Suprapubic skin (tissue), 4 donors: ENCODE data around the gene AQP9. TPM values are rescaled to one million over a fixed set of nuclear protein-coding genes. Genes with fewer than 3 reads are reported as not detected.

Experiments used
- DNase-seq, 2 donors: peaks; one replicate each; pipeline ENCODE4 v3.0.0-alpha.2; 2019; ENCODE audit warnings: low spot score in 2 of 2
- H3K27ac ChIP-seq: fragments of 200-600 bp; sonication (generic); one replicate; pipeline ENCODE4 v1.5.1; 2019
- H3K27me3 ChIP-seq: fragments of 200-600 bp; sonication (generic); one replicate; pipeline ENCODE4 v1.5.1; 2019
- H3K36me3 ChIP-seq: fragments of 200-600 bp; sonication (generic); one replicate; pipeline ENCODE4 v1.5.1; 2019
- H3K4me1 ChIP-seq: fragments of 200-600 bp; sonication (generic); one replicate; pipeline ENCODE4 v1.5.1; 2019
- H3K4me3 ChIP-seq: fragments of 200-600 bp; sonication (generic); one replicate; pipeline ENCODE4 v1.5.1; 2019; ENCODE audit warnings: mild to moderate bottlenecking
- H3K9me3 ChIP-seq: fragments of 200-600 bp; sonication (generic); one replicate; pipeline ENCODE4 v1.5.1; 2019
- CTCF ChIP-seq, 2 donors: fragments of 200-600 bp in 1 of 2; fragments of 450-650 bp in 1 of 2; sonication (generic) in 1 of 2; IDR thresholded peaks; one replicate each; pipeline ENCODE4 v1.5.1; 2016 to 2019; ENCODE audit warnings: antibody characterized with exemption in 2 of 2, mild to moderate bottlenecking in 1 of 2, moderate library complexity in 1 of 2
- EP300 ChIP-seq: sonication (generic); formaldehyde crosslinking; IDR thresholded peaks from one replicate; pipeline ENCODE4 v1.6.1; 2017; ENCODE audit warnings: antibody characterized with exemption
- POLR2A ChIP-seq, 2 donors: fragments of 450-650 bp; IDR thresholded peaks; one replicate each; pipeline ENCODE4 v1.6.1; 2017; ENCODE audit warnings: antibody characterized with exemption in 2 of 2, mild to moderate bottlenecking in 2 of 2, moderate library complexity in 2 of 2
- POLR2AphosphoS5 ChIP-seq, 3 donors: sonication (generic); formaldehyde crosslinking; IDR thresholded peaks; one replicate each; pipeline ENCODE4 v1.6.1; 2017; ENCODE audit warnings: antibody characterized with exemption in 3 of 3
- WGBS: methylation state at CpG from one replicate; pipeline ENCODE4 v1.1.5; 2018; 5-methylcytosine and 5-hydroxymethylcytosine counted together
- total RNA-seq, 4 donors: library from RNA; depleted of rRNA; stranded (reverse); fragments of >200 nt; gene quantifications; one replicate each; pipeline ENCODE4 v1.1.0, GENCODE V29; 2016

AQP9 gene
- total RNA-seq, 4 donors from 2014 or later = 7.6 to 49.0 (median 32.7) TPM

GRCh38 chr15:58125333-58125732 is 12.8 kb upstream of the AQP9 start:
- Histone ChIP-seq H3K36me3 (no peaks in the 10 kb centered on the region), H3K9me3 (no peaks in the 10 kb centered on the region), H3K4me3 (no peak overlapping the region), H3K27me3 (no peaks in the 10 kb centered on the region), H3K4me1 (no peaks in the 10 kb centered on the region), H3K27ac (no peak overlapping the region)
- no peak for TF ChIP-seq POLR2AphosphoS5 (IDR thresholded peaks at IDR 0.05)
- no peak for TF ChIP-seq POLR2A (IDR thresholded peaks at IDR 0.05)
- TF ChIP-seq EP300 = no peak
- no peak for TF ChIP-seq CTCF (IDR thresholded peaks at IDR 0.05)
- DNase-seq = no peak

- Histone ChIP-seq H3K4me3 (no peak overlapping the region), H3K9me3 (no peaks in the 10 kb centered on the region), H3K36me3 (no peaks in the 10 kb centered on the region), H3K27ac (no peak overlapping the region), H3K4me1 (peaks cover 12% of the 10 kb centered on the region), H3K27me3 (no peaks in the 10 kb centered on the region)
- 88% methylated on average over 4 of the region's 4 CpGs for WGBS
- DNase-seq = no peak
- no peak for TF ChIP-seq CTCF (IDR thresholded peaks at IDR 0.05)
- no peak for TF ChIP-seq POLR2AphosphoS5 (IDR thresholded peaks at IDR 0.05)
- TF ChIP-seq EP300 = no peak
- no peak for TF ChIP-seq POLR2A (IDR thresholded peaks at IDR 0.05)
Measured at GRCh38 chr15:58134886-58135285, 3.3 kb upstream of the AQP9 start.

GRCh38 chr15:58135511-58136174 is 2.5 kb upstream of the AQP9 start:
- Histone ChIP-seq H3K27ac (no peak overlapping the region), H3K27me3 (no peaks in the 10 kb centered on the region), H3K4me3 (no peak overlapping the region), H3K4me1 (peaks cover 12% of the 10 kb centered on the region), H3K9me3 (no peaks in the 10 kb centered on the region), H3K36me3 (no peaks in the 10 kb centered on the region)
- WGBS = 80% methylated on average over 2 of the region's 2 CpGs
- no peak for TF ChIP-seq POLR2AphosphoS5 (IDR thresholded peaks at IDR 0.05)
- no peak for TF ChIP-seq EP300
- TF ChIP-seq CTCF (IDR thresholded peaks at IDR 0.05) = no peak
- TF ChIP-seq POLR2A (IDR thresholded peaks at IDR 0.05) = no peak
- no peak for DNase-seq

GRCh38 chr15:58136731-58137130 is 1.4 kb upstream of the AQP9 start:
- Histone ChIP-seq H3K27me3 (no peaks in the 10 kb centered on the region), H3K4me3 (no peak overlapping the region), H3K9me3 (no peaks in the 10 kb centered on the region), H3K4me1 (peaks cover 12% of the 10 kb centered on the region), H3K36me3 (no peaks in the 10 kb centered on the region), H3K27ac (no peak overlapping the region)
- DNase-seq = no peak
- TF ChIP-seq CTCF (IDR thresholded peaks at IDR 0.05) (no peak), POLR2AphosphoS5 (IDR thresholded peaks at IDR 0.05) (no peak), POLR2A (IDR thresholded peaks at IDR 0.05) (no peak), EP300 (no peak)
- 78% methylated on average over 1 of the region's 1 CpG for WGBS

GRCh38 chr15:58137686-58138085 is 495 bp upstream of the AQP9 start:
- no peak for DNase-seq
- Histone ChIP-seq H3K4me3 (no peak overlapping the region), H3K27ac (no peak overlapping the region), H3K4me1 (peaks cover 12% of the 10 kb centered on the region), H3K27me3 (no peaks in the 10 kb centered on the region), H3K9me3 (no peaks in the 10 kb centered on the region), H3K36me3 (no peaks in the 10 kb centered on the region)
- WGBS = 71% methylated on average over 1 of the region's 1 CpG
- TF ChIP-seq CTCF (IDR thresholded peaks at IDR 0.05) (no peak), EP300 (no peak)
